RCC 7860 (cell line): Measurements from ENCODE around the gene BTG3.

Experiments
- DNase-seq: peaks from one replicate; pipeline ENCODE4 v3.0.0-alpha.2; 2015; ENCODE audit warnings: low spot score
- FAIRE-seq: peaks from 2 replicates; lab custom pipeline; 2012; peaks lifted over from hg19 to GRCh38; lab: Jason Lieb, UNC

Gene BTG3

DNA sequence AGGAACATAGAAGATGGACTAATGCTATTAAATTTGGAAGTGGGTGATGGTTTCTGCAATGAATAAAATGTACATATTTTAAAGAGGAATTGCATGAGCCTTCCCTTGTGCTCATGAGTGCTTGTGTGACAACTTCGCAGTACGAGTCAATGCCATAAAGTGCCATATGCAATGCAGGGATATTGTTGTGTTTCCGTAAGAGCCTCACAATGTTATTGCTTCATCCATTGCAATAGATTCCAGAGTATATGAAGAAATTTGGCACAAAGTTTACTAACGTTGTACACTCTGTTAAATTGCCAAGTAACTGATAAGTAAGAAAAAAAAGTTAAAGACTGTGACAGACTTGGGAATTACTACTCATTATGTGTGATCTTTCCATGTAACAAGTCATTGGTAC, 22.3 kb downstream of the BTG3 start:
- DNase-seq (no peak), FAIRE-seq (no peak)

GRCh38 chr21:17585875-17586450, 26.7 kb downstream of the BTG3 start:
- DNase-seq, result peak; percentile 31
- peak; percentile 74 for FAIRE-seq

GRCh38 chr21:17583898-17584297, 28.8 kb downstream of the BTG3 start:
- no peak for FAIRE-seq
- no peak for DNase-seq

DNA sequence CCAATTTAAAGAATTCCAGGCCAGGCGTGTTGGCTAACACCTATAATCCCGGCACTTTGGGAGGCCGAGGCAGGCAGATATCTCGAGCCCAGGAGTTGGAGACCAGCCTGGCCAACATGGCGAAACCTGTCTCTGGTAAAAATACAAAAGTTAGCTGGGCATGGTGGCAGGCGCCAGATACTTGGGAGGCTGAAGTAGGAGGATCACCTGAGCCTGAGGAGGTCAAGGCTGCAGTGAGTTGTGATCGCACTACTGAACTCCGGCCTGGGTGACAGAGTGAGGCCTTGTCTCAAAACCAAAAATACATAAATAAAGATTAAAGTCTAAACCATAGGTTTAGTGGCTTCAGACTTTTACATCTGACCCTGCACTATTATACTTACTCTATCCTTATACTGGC, 32.4 kb downstream of the BTG3 start:
- FAIRE-seq (no peak), DNase-seq (no peak)

DNA sequence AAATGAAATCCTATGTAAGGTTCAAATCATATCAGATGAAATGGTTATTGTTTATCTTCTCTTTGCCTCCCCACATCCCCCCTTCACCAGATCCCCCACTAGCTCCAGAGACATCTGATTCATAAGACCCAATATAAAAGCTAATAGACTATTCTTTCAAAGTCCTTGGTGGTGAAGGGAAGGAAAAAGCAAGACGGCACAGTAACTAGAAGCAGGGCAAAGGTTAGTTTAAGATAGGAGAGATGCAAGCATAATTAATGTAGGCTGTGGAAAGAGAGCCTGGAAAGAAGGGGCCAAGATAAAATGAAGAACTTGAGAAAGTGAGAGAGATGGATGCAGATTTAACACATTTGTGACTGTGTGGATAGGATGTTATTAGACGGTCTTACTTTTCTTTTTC, 33.8 kb downstream of the BTG3 start:
- FAIRE-seq, result no peak
- DNase-seq, result no peak

DNA sequence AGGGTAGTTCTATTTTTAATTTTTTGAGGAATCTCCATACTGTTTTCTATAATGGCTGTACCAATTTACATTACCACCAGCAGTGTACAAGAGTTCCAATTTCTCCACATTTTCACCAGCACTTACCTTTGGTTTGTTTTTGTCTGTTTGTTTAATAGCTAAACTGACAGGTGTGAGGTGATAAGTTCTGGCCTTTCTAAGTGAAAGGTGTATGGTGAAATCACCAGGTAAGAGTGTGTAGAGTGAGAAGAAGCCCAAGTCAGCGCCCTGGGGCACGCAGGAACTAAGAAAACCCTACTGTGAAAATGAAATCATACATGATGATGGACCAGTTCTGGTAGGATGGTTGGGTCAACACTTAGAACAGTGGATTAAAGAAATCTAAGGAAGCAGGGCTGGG, 34.5 kb downstream of the BTG3 start:
- FAIRE-seq (no peak), DNase-seq (no peak)

DNA sequence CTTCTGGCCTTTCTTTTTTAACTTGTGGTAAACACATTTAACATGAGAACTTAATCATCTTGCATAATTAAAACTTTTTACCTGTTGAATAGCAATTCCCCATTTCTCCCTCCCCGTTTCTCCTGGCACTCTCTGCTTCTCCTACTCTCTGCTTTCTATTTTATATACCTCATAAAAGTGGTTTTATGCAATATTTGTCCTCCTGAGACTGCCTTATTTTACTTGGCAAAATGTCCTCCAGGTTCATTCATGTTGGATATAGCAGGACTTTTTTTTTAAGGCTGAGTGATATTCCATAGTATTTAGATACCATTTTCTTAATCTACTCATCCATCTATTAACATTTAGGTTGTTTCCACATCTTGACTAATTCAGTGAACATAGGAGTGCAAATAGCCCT, 35.0 kb downstream of the BTG3 start:
- no peak for FAIRE-seq
- DNase-seq, result no peak

DNA sequence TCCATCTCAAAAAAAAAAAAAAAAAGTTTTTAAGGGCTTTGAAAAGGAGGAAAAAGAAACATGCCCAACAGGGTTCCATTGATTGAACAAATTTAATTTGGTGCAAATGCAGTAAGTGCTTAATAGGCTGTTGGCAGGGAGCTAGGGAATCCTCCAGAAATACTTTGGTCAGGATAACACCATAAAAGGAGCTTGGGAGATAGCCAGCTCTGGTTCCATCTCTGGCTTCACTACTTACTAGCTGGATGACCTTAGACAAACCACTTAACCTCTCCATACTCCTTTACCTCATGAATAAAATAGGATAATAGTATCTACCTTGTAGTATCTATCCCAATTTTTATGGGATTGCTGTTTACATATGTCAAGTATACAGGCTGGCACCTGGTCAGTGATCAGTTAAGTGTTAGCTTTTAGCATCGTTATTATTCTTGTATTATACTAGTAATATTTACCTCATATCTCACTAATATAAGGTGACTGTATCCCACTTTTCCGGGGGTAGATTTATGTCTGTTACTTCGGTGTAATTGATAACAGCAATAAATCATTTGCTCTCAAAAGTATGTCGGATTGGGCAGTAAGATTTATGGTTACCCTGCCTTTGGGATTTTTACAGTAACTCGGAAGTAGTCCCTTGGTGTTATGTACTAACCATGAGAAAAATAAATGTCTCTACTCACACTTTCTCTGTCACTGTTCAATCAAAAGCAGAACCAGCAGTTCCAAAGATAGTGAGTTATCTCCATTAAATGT, 36.4 kb downstream of the BTG3 start:
- FAIRE-seq (no peak), DNase-seq (no peak)

- no peak for FAIRE-seq
- no peak for DNase-seq
Measured at GRCh38 chr21:17575076-17575475, 37.6 kb downstream of the BTG3 start.

DNA sequence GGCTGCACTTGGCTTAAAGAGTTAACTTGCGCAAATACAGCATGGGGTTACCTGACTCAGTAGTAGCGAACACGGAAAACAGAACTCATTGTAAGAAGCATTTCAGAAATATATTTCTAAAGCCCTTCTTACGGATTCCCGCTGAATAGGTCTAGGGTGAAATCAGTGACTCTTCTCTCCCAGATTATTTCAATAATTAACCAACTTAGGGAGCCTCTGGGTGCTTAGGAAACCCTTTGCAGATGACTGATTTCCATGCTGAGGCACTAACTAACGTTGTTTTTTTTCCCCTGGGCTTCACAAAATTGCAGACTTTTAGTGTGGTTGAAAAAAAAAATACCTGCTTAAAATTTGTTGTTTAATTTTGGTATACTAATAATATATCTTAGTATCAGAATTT, 40.3 kb downstream of the BTG3 start:
- FAIRE-seq (no peak), DNase-seq (no peak)

- DNase-seq (no peak), FAIRE-seq (no peak)
Measured at GRCh38 chr21:17570786-17571185, 41.9 kb downstream of the BTG3 start.

DNA sequence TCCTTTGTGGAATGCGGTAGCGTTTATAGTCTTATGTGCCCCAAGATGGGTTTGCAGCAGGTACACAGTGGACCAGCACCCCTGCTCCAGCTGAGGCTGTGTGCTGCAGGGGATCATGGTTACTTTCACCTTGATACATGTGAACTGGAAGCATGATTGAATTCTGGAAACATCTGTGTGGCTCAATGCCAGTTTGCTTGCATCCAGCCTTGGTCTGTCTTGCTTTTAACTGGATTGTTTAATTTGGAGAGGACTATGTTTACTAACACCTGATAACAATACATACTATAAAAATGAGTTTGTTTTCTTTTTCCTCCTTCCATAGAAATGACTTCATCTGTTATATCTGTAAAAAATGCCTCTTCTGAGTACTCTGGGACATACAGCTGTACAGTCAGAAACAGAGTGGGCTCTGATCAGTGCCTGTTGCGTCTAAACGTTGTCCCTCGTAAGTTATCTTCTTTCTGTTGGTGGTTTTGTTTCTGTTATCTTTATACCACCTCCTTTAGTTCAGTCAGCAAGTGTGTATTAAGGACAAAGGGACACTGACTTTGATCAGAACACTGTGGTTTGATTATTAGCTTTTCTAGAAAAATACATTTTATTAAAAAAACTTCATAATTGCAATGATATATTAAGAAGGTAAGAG, 52.2 kb downstream of the BTG3 start:
- FAIRE-seq, result no peak
- no peak for DNase-seq

- no peak for FAIRE-seq
- DNase-seq, result no peak
Measured at GRCh38 chr21:17554679-17555465, 57.8 kb downstream of the BTG3 start.

DNA sequence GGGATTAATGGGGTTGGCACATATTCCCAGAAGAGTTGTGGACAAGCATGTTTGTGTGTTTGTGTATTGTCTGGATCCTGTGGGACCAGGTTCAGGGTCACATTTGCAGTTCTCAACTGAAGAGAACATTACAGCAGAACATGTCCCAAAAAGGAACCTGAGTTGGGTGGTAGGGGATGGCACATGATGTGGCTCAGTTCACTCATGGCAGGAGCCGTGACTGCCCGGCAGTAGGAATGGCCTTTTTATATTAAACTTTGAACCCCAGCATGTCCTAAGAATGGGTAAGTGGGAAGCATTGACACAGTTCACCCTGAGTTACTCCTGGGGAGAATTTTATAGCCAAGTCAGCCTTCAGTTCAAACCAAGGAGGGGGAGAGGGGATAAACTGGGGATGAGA, 58.6 kb downstream of the BTG3 start:
- no peak for FAIRE-seq
- DNase-seq, result no peak

DNA sequence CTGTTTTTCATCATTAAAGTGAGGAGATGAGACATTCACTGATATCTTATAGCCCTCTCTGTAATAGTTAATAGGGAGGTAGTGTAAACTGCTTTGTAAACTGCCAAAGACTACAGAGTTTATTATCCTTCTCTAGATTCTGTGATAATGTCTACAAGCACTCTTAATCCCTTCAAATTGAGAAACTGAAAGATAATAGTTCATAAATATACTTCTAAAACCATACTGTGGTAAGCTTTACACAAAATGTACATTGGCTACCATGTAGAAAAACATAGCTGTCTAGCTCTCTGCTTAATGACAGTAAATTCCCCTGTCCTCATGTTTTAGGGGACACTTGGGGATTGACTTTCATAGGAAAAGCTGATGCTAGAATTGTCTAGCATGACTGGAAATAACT, 60.3 kb downstream of the BTG3 start:
- DNase-seq (no peak), FAIRE-seq (no peak)

DNA sequence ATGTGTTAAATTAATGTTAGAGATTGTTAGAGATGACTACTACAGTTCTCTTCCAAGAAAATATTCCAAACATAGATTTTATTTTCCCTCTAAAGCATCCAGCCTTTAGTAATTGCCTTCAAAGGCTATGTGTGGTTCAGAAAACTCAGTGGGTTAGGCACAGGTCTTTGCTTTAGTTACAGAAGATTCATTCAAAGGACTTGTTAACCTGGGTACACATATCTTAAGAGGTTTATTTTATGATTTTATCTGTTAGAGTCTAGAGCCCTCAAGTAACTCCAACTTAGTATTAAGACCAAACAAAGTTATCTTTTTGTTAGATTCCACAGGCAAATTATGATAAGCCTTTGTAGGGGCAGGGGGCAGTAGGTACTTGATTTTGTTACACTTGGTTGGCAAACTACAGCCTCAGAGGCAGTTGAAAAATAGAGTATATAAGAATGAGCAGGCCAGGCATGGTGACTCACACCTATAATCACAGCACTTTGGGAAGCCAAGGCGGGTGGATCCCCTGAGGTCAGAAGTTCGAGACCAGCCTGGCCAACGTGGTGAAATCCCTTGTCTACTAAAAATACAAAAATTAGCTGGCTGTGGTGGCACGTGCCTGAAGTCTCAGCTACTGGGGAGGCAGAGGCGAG, 61.9 kb downstream of the BTG3 start:
- FAIRE-seq (no peak), DNase-seq (no peak)

GRCh38 chr21:17548262-17548661, 64.4 kb downstream of the BTG3 start:
- FAIRE-seq (no peak), DNase-seq (no peak)

DNA sequence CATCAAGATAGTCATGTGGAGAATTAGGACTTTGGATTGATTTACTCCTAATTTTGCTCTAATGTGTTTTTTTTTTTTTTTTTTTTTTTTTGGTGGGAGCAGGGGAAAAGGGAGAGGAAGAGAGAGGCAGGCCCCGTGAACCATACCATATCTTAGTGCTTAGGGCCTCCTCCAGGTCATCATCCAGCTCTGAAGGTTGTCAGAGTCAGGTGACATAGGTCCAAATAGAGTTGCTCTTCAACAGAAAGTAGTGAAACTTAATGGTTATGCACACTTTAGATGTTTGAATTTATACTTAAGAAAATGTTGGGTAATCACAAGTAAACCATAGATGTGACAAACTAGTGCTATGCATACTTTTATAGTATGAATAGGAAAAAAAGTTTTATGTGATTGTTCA, 67.7 kb downstream of the BTG3 start:
- FAIRE-seq, result no peak
- DNase-seq, result no peak
